Thymus (tissue), 11 donors: ENCODE measurements around the gene ARL4A. TPM values are rescaled to one million over a fixed set of nuclear protein-coding genes. Genes with fewer than 3 reads are reported as not detected.
"Not testable (repeated sequence)": the region's sequence is repeated elsewhere in the genome, so short reads cannot be mapped to it uniquely, and the experiment has no call there.

Experiments used
- DNase-seq, 9 donors: peaks; one replicate each; pipeline ENCODE4 v3.0.0-alpha.2; 2013; ENCODE audit warnings: low spot score in 9 of 9, low read depth in 6 of 9, missing footprints in 1 of 9
- H3K27ac ChIP-seq, 2 donors: one replicate each; pipeline ENCODE4 v1.5.1; 2013; ENCODE audit warnings: control low read depth in 1 of 2, low read depth in 1 of 2, low read length in 1 of 2, mild to moderate bottlenecking in 1 of 2, moderate library complexity in 1 of 2
- H3K27me3 ChIP-seq, 2 donors: one replicate each; pipeline ENCODE4 v1.5.1; 2013; ENCODE audit warnings: low read length in 1 of 2; ENCODE audit not compliant: control insufficient read depth in 2 of 2, insufficient read depth in 1 of 2
- H3K36me3 ChIP-seq, 2 donors: one replicate each; pipeline ENCODE4 v1.5.1; 2013; ENCODE audit warnings: low read length in 1 of 2, mild to moderate bottlenecking in 1 of 2, moderate library complexity in 1 of 2; ENCODE audit not compliant: control insufficient read depth in 2 of 2, insufficient read depth in 2 of 2
- H3K4me1 ChIP-seq, 2 donors: one replicate each; pipeline ENCODE4 v1.5.1; 2013; ENCODE audit warnings: low read length in 2 of 2; ENCODE audit not compliant: control insufficient read depth in 2 of 2, insufficient read depth in 2 of 2
- H3K4me3 ChIP-seq, 2 donors: one replicate each; pipeline ENCODE4 v1.5.1; 2013; ENCODE audit warnings: low read length in 2 of 2, control low read depth in 1 of 2, mild to moderate bottlenecking in 1 of 2
- H3K9me3 ChIP-seq, 2 donors: one replicate each; pipeline ENCODE4 v1.5.1; 2013; ENCODE audit warnings: low read length in 1 of 2, mild to moderate bottlenecking in 1 of 2; ENCODE audit not compliant: control insufficient read depth in 2 of 2, insufficient read depth in 1 of 2
- WGBS: extraction: QIAGEN DNeasy Blood & Tissue Kit; methylation state at CpG from one replicate; pipeline ENCODE4 v1.1.7; 2013; 5-methylcytosine and 5-hydroxymethylcytosine counted together
- polyA plus RNA-seq: library from polyadenylated mRNA; stranded (reverse); fragments of 200-250 nt; gene quantifications from one replicate; pipeline ENCODE4 v1.2.3, GENCODE V29; 2013
- total RNA-seq: library from RNA; stranded (reverse); fragments of 120-200 nt; gene quantifications from one replicate; pipeline ENCODE4 v1.2.4, GENCODE V29; 2013
- donor health status: healthy.

ARL4A gene
- total and polyA plus RNA-seq, 2 donors: 28.2 to 70.3 TPM

- not testable (repeated sequence) for H3K27me3 ChIP-seq, DNase-seq, H3K4me1 ChIP-seq, H3K36me3 ChIP-seq, H3K4me3 ChIP-seq, H3K27ac ChIP-seq, H3K9me3 ChIP-seq
- 96% methylated on average over 3 of the region's 3 CpGs for WGBS
Observed at GRCh38 chr7:12691388-12691787, 4.0 kb downstream of the ARL4A start.

DNA sequence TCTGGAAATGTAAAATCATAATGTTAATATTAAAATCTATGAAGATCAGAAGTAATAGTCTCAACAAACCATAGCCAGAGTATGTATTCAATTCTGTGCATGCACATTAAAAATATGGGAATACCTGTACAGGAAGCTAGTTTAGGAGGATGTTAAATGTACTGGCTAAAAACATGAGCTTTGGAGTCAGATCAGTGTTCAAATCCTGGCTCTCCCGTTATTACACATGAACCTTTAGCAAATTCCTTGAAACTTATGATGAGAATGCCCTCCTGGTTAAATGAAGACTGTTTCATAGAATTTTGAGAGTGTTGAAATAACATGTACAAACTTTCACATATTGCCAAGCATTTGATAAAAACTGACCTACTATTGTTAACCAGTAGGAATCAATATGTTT lies 4.6 kb downstream of the ARL4A start:
- 99% methylated on average over 1 of the region's 1 CpG for WGBS
- no peak overlapping the region for H3K4me3 ChIP-seq

DNA sequence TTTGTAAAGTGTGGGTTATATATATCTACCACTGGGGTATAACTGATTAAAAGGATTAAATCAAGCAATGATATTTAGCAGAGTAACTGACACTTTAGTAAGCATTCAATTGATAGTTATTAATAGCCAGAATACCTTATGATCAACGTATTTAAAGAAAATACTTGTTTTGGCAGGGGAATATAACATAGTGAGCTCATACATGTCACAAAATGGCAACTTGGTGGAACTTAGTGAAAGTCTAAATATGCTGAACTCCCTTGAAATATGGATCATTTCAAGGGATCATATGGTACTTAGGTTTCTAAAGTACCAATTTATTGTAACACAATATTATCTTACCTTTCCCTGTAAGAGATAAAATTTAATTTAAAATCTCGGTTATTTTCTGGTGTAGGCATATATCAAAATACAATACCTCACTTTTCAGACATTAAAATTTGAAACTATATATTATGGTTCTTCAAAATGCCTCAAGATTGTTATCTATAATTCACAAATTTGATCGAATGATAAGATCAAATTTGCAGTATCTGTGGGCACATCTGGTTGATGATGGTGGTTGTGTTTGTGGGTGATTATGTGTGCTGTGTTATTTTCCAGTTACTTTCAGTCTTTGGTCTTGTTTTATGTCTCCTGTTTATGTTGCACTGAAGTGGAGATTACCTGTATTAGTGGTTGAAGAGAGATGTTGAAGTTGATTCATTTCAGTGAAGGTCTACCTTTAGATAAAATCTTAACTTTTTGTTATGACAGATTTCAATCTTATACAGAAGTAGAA lies 5.2 kb downstream of the ARL4A start:
- Histone ChIP-seq H3K4me3 (no peak overlapping the region), H3K9me3 (no peaks in the 10 kb centered on the region), H3K4me1 (no peaks in the 10 kb centered on the region), H3K27ac (no peak overlapping the region), H3K36me3 (no peaks in the 10 kb centered on the region), H3K27me3 (no peaks in the 10 kb centered on the region)
- DNase-seq: no peak
- WGBS: 35% methylated on average over 3 of the region's 3 CpGs

More for the DNA sequence above, 4.6 kb downstream of the ARL4A start:
- H3K4me1 ChIP-seq: no peaks in the 10 kb centered on the region
- no peaks in the 10 kb centered on the region for H3K27me3 ChIP-seq
- H3K9me3 ChIP-seq: no peaks in the 10 kb centered on the region
- H3K36me3 ChIP-seq: no peaks in the 10 kb centered on the region
- H3K27ac ChIP-seq: no peak overlapping the region
- DNase-seq: no peak

DNA sequence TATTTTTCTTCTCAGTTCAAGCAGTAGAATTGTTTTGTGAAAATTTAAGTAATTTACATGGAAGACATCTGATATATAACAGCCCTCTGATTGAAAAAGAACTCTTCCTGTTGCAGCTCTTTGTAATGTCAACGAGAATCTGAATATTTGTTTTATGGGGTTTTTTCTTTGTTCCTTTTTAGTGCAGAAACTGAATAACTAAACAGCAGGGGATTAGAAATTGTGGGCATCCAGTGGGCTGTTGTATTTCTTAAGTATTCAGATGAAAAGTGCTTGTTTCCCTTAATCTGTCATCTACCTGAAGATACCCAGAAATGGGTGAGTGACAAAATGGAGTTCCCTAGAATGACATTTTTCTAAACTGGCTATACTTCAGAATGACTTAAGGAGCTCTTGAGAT lies 7.4 kb downstream of the ARL4A start:
- Histone ChIP-seq H3K9me3 (no peaks in the 10 kb centered on the region), H3K4me1 (no peaks in the 10 kb centered on the region), H3K27ac (no peak overlapping the region), H3K36me3 (no peaks in the 10 kb centered on the region), H3K4me3 (no peak overlapping the region), H3K27me3 (no peaks in the 10 kb centered on the region)
- DNase-seq: no peak
- 90% methylated on average over 1 of the region's 1 CpG for WGBS

GRCh38 chr7:12695965-12696364 lies 8.5 kb downstream of the ARL4A start:
- H3K27ac ChIP-seq: no peak overlapping the region
- H3K4me1 ChIP-seq: no peaks in the 10 kb centered on the region

GRCh38 chr7:12699299-12699698 lies 11.9 kb downstream of the ARL4A start:
- no peaks in the 10 kb centered on the region for H3K4me1 ChIP-seq
- no peak overlapping the region for H3K27ac ChIP-seq
- 97% methylated on average over 10 of the region's 10 CpGs for WGBS
- H3K4me3 ChIP-seq: no peak overlapping the region
- no peaks in the 10 kb centered on the region for H3K27me3 ChIP-seq
- DNase-seq: no peak
- H3K9me3 ChIP-seq: peaks cover 0 to 7% of the 10 kb centered on the region in 2 donors
- no peaks in the 10 kb centered on the region for H3K36me3 ChIP-seq

More at GRCh38 chr7:12695965-12696364, 8.5 kb downstream of the ARL4A start:
- H3K27me3 ChIP-seq: no peaks in the 10 kb centered on the region
- no peaks in the 10 kb centered on the region for H3K36me3 ChIP-seq
- H3K9me3 ChIP-seq: peaks cover 0 to 7% of the 10 kb centered on the region in 2 donors
- no peak for DNase-seq
- H3K4me3 ChIP-seq: no peak overlapping the region
- WGBS: 100% methylated on average over 1 of the region's 1 CpG

DNA sequence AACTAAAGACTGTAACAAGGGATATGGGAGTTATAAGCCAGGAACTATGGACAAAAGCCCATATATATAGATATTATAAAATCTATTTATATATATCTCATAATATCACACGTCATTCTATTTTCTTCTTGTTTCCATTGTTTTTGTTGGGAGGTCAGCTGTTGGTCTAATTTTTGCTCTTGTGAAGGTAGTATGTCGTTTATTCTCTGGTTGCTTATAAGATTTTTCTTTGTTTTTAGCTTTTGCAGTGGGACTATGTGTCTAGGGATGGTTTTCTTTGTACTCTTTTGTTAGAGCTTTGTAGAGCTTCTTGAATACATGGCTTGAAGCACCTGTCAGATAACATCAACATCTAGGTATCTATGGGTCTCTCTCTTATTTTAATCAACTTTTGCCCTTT lies 14.0 kb downstream of the ARL4A start:
- Histone ChIP-seq H3K27me3 (no peaks in the 10 kb centered on the region), H3K4me3 (no peak overlapping the region), H3K9me3 (peaks cover 0 to 7% of the 10 kb centered on the region in 2 donors), H3K27ac (no peak overlapping the region), H3K4me1 (no peaks in the 10 kb centered on the region), H3K36me3 (no peaks in the 10 kb centered on the region)
- WGBS: 87% methylated on average over 2 of the region's 2 CpGs
- no peak for DNase-seq

DNA sequence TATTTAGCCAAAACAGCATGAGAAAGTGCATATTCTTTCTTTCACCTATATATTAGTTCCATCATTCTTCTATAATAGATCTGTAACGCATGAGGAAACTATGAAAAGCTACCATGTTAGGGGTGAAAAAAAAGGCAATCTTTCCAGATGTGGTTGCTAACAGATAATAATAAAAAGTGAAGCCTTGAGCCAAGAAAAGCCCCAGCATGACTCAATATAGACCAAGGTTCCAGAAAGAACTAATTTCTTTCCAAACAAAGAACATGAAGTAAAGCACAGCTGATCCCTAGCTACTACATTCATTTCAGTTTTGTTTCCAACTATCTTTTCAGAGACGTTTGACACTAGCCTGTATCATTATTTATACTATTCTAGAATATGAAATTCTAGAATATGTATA lies 16.4 kb downstream of the ARL4A start:
- Histone ChIP-seq H3K36me3 (no peaks in the 10 kb centered on the region), H3K4me1 (no peaks in the 10 kb centered on the region), H3K27me3 (no peaks in the 10 kb centered on the region), H3K9me3 (peaks cover 0 to 7% of the 10 kb centered on the region in 2 donors), H3K27ac (no peak overlapping the region), H3K4me3 (no peak overlapping the region)
- no peak for DNase-seq
- 95% methylated on average over 2 of the region's 2 CpGs for WGBS

DNA sequence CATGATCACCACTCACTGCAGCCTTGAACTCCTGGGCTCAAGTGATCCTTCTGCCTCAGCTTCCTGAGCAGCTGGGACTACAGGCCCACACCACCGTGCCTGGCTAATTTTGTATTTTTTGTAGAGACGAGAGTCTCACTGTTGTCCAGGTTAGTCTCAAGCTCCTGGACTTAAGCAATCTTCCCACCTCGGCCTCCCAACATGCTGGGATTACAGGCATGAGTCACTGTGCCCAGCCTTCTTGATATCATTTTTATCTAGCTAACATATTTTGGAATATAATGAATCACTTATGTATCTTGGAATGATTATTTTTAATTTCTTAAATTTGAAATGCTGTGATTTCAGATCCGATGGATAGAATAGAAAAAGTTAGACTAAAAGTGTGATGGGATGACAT lies 18.4 kb downstream of the ARL4A start:
- Histone ChIP-seq H3K27me3 (no peaks in the 10 kb centered on the region), H3K4me3 (no peak overlapping the region), H3K4me1 (no peaks in the 10 kb centered on the region), H3K9me3 (no peaks in the 10 kb centered on the region), H3K36me3 (no peaks in the 10 kb centered on the region), H3K27ac (no peak overlapping the region)
- no peak for DNase-seq
- 94% methylated on average over 4 of the region's 4 CpGs for WGBS
